GM23338 (cell line): ENCODE results near the gene AFF2. TPM values are rescaled to one million over a fixed set of nuclear protein-coding genes. Genes with fewer than 3 reads are reported as not detected.

ENCODE experiments used
- ATAC-seq: fragments of 200-7000 bp; cut with Tn5 transposase; 3 replicates; pipeline ENCODE4 v1.9.1; 2020
- DNase-seq: peaks from one replicate; pipeline ENCODE4 v3.0.0-alpha.2; 2015; ENCODE audit warnings: low spot score
- H2AFZ ChIP-seq: fragments of 200-600 bp; sonication (generic); 2 replicates; pipeline ENCODE4 v1.8.0; 2016; ENCODE audit warnings: antibody characterized with exemption, mild to moderate bottlenecking, moderate library complexity
- H3F3A ChIP-seq: fragments of 200-600 bp; sonication (generic); replicated peaks from 2 replicates; pipeline ENCODE4 v1.8.0; 2017; ENCODE audit warnings: antibody characterized with exemption, mixed run types, low read depth
- H3K27ac ChIP-seq: fragments of 200-600 bp; sonication (generic); 2 replicates; pipeline ENCODE4 v1.6.1; 2016; ENCODE audit warnings: low read depth
- H3K27me3 ChIP-seq: fragments of 200-600 bp; sonication (generic); 2 replicates; pipeline ENCODE4 v1.8.0; 2016; ENCODE audit warnings: mild to moderate bottlenecking, mixed run types, moderate library complexity; ENCODE audit not compliant: insufficient read depth
- H3K36me3 ChIP-seq: fragments of 200-600 bp; sonication (generic); 2 replicates; pipeline ENCODE4 v1.8.0; 2016; ENCODE audit warnings: mild to moderate bottlenecking; ENCODE audit not compliant: insufficient read depth
- H3K4me1 ChIP-seq: fragments of 200-600 bp; sonication (generic); 2 replicates; pipeline ENCODE4 v1.8.0; 2016; ENCODE audit warnings: mild to moderate bottlenecking, moderate library complexity; ENCODE audit not compliant: insufficient read depth
- H3K4me2 ChIP-seq: fragments of 200-600 bp; sonication (generic); 2 replicates; pipeline ENCODE4 v1.7.1; 2017; ENCODE audit warnings: mixed run types
- H3K4me3 ChIP-seq: fragments of 200-600 bp; sonication (generic); 2 replicates; pipeline ENCODE4 v1.6.1; 2016; ENCODE audit warnings: mixed run types
- H3K79me2 ChIP-seq: fragments of 200-600 bp; sonication (generic); replicated peaks from 2 replicates; pipeline ENCODE4 v1.8.0; 2017; ENCODE audit warnings: mild to moderate bottlenecking; ENCODE audit not compliant: insufficient read depth
- H3K9me2 ChIP-seq: fragments of 200-600 bp; sonication (generic); 2 replicates; pipeline ENCODE4 v1.8.0; 2017; ENCODE audit not compliant: insufficient read depth
- H4K20me1 ChIP-seq: fragments of 200-600 bp; sonication (generic); replicated peaks from 2 replicates; pipeline ENCODE4 v1.8.0; 2017; ENCODE audit warnings: mild to moderate bottlenecking; ENCODE audit not compliant: insufficient read depth
- H3K27ac Mint-ChIP-seq: 2 replicates; pipeline ENCODE4 v1.8.0; 2020; ENCODE audit warnings: inconsistent platforms, mild to moderate bottlenecking, moderate library complexity, mixed read lengths
- H3K27me3 Mint-ChIP-seq: 3 replicates; pipeline ENCODE4 v1.8.0; 2022; ENCODE audit warnings: low read depth, mild to moderate bottlenecking, moderate library complexity, mixed read lengths, inconsistent platforms; ENCODE audit not compliant: insufficient read depth, poor library complexity
- H3K36me3 Mint-ChIP-seq: 3 replicates; pipeline ENCODE4 v1.8.0; 2021; ENCODE audit warnings: low read depth, mild to moderate bottlenecking, inconsistent platforms, moderate library complexity, mixed read lengths
- H3K4me1 Mint-ChIP-seq: 3 replicates; pipeline ENCODE4 v1.8.0; 2020; ENCODE audit warnings: mild to moderate bottlenecking, inconsistent platforms, mixed read lengths
- H3K4me3 Mint-ChIP-seq: 3 replicates; pipeline ENCODE4 v1.8.0; 2021; ENCODE audit warnings: moderate library complexity, mild to moderate bottlenecking, inconsistent platforms, mixed read lengths
- H3K9me3 Mint-ChIP-seq: 3 replicates; pipeline ENCODE4 v1.8.0; 2020; ENCODE audit warnings: moderate library complexity, mild to moderate bottlenecking, inconsistent platforms, mixed read lengths
- ETS1 ChIP-seq: IDR thresholded peaks from 2 replicates; pipeline ENCODE4 v1.6.1; 2016; ENCODE audit warnings: antibody characterized with exemption
- EZH2 ChIP-seq: fragments of 200-600 bp; sonication (generic); IDR thresholded peaks from one replicate; pipeline ENCODE4 v1.8.0; 2017; ENCODE audit warnings: antibody characterized with exemption, mild to moderate bottlenecking, low read depth; ENCODE audit not compliant: unreplicated experiment
- EZH2phosphoT487 ChIP-seq: fragments of 200-600 bp; sonication (generic); IDR thresholded peaks from one replicate; pipeline ENCODE4 v1.8.1; 2018; ENCODE audit warnings: antibody characterized with exemption; ENCODE audit not compliant: unreplicated experiment
- NANOG ChIP-seq: IDR thresholded peaks from 2 replicates; pipeline ENCODE4 v1.6.1; 2016; ENCODE audit warnings: antibody characterized with exemption, borderline replicate concordance
- POLR2AphosphoS5 ChIP-seq: IDR thresholded peaks from 2 replicates; pipeline ENCODE4 v1.6.1; 2016; ENCODE audit warnings: antibody characterized with exemption, low read depth
- REST ChIP-seq: IDR thresholded peaks from one replicate; pipeline ENCODE4 v1.6.1; 2018; ENCODE audit warnings: antibody characterized with exemption; ENCODE audit not compliant: unreplicated experiment
- ZNF114 ChIP-seq: fragments of 250-450 bp; sonication (Bioruptor Pico); IDR thresholded peaks from 2 replicates; pipeline ENCODE4 v1.5.0; 2020; ENCODE audit warnings: mild to moderate bottlenecking, moderate library complexity
- ZNF331 ChIP-seq: fragments of 250-450 bp; sonication (Bioruptor Pico); IDR thresholded peaks from 2 replicates; pipeline ENCODE4 v1.5.0; 2020; ENCODE audit warnings: low read depth, mild to moderate bottlenecking, moderate library complexity
- polyA plus RNA-seq: library from polyadenylated mRNA; unstranded; fragments of >200 nt; fragmentation: Nextera tagmentation; extraction: Ambion mirVana; gene quantifications from 2 replicates; pipeline ENCODE4 v1.2.1, GENCODE V29; 2016
- total RNA-seq: library from RNA; depleted of rRNA; stranded (reverse); fragments of >200 nt; shearing (Covaris generic); gene quantifications from 2 replicates; pipeline ENCODE4 v1.2.3, GENCODE V29; 2014
- TF ChIP-seq, protein P1 (sequence below): fragments of 250-450 bp; sonication (Bioruptor Pico); IDR thresholded peaks from 2 replicates; pipeline ENCODE4 v1.5.0; 2020; ENCODE audit warnings: mild to moderate bottlenecking, moderate library complexity

AFF2 gene
- total and polyA plus RNA-seq, 2 experiments from 2014 or later: 1.6 to 5.8 TPM

GRCh38 chrX:148562846-148563245, 62.4 kb downstream of the AFF2 start:
- H3K27ac ChIP-seq: no peak overlapping the region
- H3K27ac Mint-ChIP-seq: no peak overlapping the region
- no peak overlapping the region for H3K4me2 ChIP-seq
- H3K4me3 Mint-ChIP-seq: no peak overlapping the region
- no peaks in the 10 kb centered on the region for H4K20me1 ChIP-seq
- no peaks in the 10 kb centered on the region for H3K79me2 ChIP-seq
- H3K36me3 Mint-ChIP-seq: no peaks in the 10 kb centered on the region
- H3F3A ChIP-seq: no peaks in the 10 kb centered on the region
- H3K27me3 Mint-ChIP-seq: peaks cover 1% of the 10 kb centered on the region
- TF ChIP-seq NANOG: no peak
- no peak for TF ChIP-seq ETS1
- DNase-seq (no peak), ATAC-seq (no peak)
- H2AFZ ChIP-seq: no peak overlapping the region
- no peaks in the 10 kb centered on the region for H3K36me3 ChIP-seq
- H3K27me3 ChIP-seq: no peaks in the 10 kb centered on the region
- H3K4me1 ChIP-seq: peaks cover 4% of the 10 kb centered on the region; the same call in 1 of the 2 replicates
- peaks cover 20% of the 10 kb centered on the region for H3K4me1 Mint-ChIP-seq
- H3K9me2 ChIP-seq: no peaks in the 10 kb centered on the region
- no peak overlapping the region for H3K4me3 ChIP-seq
- no peaks in the 10 kb centered on the region; the same call in 2 of the 3 replicates for H3K9me3 Mint-ChIP-seq

DNA sequence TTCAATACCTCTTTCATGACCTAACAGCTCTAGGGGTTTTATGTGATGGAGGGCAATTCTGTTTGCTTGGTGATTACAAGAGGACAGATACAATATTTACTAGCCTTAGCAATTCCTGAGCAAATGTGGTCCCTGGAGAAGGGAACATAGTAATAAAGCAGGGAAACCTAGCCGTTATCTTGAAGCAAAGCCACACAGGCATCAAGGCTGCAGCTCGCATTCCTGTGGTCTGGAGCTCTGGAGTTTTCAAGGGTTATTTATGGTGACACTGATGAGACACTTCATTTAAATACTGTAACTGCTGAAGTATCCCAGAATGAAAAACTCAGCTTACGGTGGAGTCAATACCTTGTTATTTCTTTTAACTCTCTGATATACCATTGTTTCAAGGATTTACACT, 66.8 kb downstream of the AFF2 start:
- Mint-ChIP-seq H3K27me3 (peaks cover 1% of the 10 kb centered on the region), H3K9me3 (no peaks in the 10 kb centered on the region; the same call in 2 of the 3 replicates), H3K36me3 (no peaks in the 10 kb centered on the region), H3K27ac (no peak overlapping the region), H3K4me1 (peaks cover 26% of the 10 kb centered on the region), H3K4me3 (no peak overlapping the region)
- no peak for DNase-seq
- no peaks in the 10 kb centered on the region for H3K79me2 ChIP-seq
- no peaks in the 10 kb centered on the region for H3K9me2 ChIP-seq
- H3K27me3 ChIP-seq: no peaks in the 10 kb centered on the region
- H2AFZ ChIP-seq: no peak overlapping the region
- ATAC-seq: no peak
- no peak overlapping the region for H3K4me2 ChIP-seq
- H3K4me1 ChIP-seq: peaks cover 4% of the 10 kb centered on the region; the same call in 1 of the 2 replicates
- no peaks in the 10 kb centered on the region for H3K36me3 ChIP-seq
- H3K4me3 ChIP-seq: no peak overlapping the region
- H3K27ac ChIP-seq: no peak overlapping the region
- no peak for TF ChIP-seq EZH2
- no peak for TF ChIP-seq ZNF114 (CRISPR knock-in tag)
- no peak for TF ChIP-seq NANOG
- TF ChIP-seq, protein P1, sequence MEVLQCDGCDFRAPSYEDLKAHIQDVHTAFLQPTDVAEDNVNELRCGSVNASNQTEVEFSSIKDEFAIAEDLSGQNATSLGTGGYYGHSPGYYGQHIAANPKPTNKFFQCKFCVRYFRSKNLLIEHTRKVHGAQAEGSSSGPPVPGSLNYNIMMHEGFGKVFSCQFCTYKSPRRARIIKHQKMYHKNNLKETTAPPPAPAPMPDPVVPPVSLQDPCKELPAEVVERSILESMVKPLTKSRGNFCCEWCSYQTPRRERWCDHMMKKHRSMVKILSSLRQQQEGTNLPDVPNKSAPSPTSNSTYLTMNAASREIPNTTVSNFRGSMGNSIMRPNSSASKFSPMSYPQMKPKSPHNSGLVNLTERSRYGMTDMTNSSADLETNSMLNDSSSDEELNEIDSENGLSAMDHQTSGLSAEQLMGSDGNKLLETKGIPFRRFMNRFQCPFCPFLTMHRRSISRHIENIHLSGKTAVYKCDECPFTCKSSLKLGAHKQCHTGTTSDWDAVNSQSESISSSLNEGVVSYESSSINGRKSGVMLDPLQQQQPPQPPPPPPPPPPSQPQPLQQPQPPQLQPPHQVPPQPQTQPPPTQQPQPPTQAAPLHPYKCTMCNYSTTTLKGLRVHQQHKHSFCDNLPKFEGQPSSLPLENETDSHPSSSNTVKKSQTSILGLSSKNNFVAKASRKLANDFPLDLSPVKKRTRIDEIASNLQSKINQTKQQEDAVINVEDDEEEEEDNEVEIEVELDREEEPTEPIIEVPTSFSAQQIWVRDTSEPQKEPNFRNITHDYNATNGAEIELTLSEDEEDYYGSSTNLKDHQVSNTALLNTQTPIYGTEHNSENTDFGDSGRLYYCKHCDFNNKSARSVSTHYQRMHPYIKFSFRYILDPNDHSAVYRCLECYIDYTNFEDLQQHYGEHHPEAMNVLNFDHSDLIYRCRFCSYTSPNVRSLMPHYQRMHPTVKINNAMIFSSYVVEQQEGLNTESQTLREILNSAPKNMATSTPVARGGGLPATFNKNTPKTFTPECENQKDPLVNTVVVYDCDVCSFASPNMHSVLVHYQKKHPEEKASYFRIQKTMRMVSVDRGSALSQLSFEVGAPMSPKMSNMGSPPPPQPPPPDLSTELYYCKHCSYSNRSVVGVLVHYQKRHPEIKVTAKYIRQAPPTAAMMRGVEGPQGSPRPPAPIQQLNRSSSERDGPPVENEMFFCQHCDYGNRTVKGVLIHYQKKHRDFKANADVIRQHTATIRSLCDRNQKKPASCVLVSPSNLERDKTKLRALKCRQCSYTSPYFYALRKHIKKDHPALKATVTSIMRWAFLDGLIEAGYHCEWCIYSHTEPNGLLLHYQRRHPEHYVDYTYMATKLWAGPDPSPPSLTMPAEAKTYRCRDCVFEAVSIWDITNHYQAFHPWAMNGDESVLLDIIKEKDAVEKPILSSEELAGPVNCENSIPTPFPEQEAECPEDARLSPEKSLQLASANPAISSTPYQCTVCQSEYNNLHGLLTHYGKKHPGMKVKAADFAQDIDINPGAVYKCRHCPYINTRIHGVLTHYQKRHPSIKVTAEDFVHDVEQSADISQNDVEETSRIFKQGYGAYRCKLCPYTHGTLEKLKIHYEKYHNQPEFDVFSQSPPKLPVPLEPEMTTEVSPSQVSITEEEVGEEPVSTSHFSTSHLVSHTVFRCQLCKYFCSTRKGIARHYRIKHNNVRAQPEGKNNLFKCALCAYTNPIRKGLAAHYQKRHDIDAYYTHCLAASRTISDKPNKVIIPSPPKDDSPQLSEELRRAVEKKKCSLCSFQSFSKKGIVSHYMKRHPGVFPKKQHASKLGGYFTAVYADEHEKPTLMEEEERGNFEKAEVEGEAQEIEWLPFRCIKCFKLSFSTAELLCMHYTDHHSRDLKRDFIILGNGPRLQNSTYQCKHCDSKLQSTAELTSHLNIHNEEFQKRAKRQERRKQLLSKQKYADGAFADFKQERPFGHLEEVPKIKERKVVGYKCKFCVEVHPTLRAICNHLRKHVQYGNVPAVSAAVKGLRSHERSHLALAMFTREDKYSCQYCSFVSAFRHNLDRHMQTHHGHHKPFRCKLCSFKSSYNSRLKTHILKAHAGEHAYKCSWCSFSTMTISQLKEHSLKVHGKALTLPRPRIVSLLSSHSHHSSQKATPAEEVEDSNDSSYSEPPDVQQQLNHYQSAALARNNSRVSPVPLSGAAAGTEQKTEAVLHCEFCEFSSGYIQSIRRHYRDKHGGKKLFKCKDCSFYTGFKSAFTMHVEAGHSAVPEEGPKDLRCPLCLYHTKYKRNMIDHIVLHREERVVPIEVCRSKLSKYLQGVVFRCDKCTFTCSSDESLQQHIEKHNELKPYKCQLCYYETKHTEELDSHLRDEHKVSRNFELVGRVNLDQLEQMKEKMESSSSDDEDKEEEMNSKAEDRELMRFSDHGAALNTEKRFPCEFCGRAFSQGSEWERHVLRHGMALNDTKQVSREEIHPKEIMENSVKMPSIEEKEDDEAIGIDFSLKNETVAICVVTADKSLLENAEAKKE (CRISPR knock-in tag): no peak
- TF ChIP-seq POLR2AphosphoS5: no peak
- no peak for TF ChIP-seq ZNF331 (CRISPR knock-in tag)
- TF ChIP-seq EZH2phosphoT487: no peak
- TF ChIP-seq ETS1: no peak
- TF ChIP-seq REST: no peak
- no peaks in the 10 kb centered on the region for H3F3A ChIP-seq
- no peaks in the 10 kb centered on the region for H4K20me1 ChIP-seq
